GM18861 (cell line): Measurements from ENCODE around the gene PTPRN.

Experiments used
- ATAC-seq: cut with Tn5 transposase; IDR thresholded peaks from one replicate; pipeline ENCODE4 v1.9.1; 2021; ENCODE audit not compliant: unreplicated experiment

Gene PTPRN

DNA sequence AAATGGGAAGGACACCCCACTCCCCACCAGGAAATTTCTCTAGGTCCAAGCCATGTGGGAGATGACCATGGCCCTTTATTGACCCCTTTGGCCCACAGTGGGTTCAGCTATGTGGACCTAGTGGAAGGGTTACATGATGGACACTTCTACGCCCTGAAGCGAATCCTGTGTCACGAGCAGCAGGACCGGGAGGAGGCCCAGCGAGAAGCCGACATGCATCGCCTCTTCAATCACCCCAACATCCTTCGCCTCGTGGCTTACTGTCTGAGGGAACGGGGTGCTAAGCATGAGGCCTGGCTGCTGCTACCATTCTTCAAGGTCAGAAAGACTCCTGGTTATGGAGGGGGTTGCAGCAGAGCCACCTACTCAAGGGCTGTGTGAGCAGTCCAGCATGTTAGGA lies 62.6 kb downstream of the PTPRN start:
- ATAC-seq = no peak

DNA sequence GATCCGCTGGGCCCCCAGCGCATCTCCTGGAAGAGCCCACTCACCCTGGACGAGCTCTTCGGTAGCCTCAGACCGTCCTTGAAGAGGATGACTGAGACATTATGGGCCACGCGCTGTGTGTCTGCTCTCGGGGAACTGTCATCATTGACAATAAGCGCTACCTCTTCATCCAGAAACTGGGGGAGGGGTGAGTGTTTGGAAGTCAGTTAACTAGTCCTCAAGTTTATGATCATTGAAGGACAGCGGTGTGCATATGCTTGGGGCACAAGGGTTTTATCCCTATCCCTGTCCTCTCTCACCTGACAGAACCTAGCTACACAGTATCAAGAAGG lies 63.3 kb downstream of the PTPRN start:
- no peak for ATAC-seq

DNA sequence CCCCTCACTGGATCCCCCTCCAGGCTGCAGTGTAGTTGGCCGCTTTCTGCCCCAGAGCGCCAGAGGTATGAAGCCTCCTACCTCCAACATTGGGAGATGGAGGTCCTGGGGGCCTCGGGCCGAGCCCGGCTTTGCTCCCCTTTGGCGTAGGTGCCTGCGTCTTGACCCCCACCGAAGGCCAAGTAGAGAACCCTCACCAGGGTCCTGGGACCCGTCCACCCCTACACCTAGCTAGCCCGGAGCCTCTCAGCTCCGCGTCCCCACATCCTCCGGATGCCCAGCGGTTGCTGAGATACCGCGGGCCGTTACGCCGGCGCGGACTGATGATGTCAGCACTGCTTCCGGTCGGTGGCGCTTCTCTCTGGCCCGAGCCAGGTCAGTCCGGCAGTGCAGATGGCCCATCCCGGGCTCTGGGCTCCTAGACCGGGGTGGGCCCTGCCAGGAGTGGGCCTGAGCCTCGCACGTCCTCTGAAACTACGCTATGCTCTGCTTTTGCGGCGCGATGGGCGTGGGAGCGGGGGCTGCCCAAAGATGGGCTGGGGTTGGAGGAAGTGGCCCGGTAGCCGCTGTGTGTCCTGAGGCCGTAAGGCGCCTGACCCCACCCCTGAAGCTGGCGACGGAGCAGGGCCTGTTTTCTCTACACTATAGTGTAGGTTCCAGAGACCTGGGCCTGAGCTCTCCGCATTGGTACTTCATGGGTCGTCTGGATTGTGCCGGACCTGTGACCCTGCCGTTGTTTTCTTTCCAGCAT lies 63.9 kb downstream of the PTPRN start, which contains the start of the genes GLB1L and STK16:
Gene GLB1L, minus strand, starts transcription at position 297 of the 751 bp plus-strand sequence. CDS start 1,871 bp downstream, outside the sequence.
Gene STK16, plus strand, starts transcription at position 332 of the 751 bp plus-strand sequence. CDS start 521 bp downstream, outside the sequence.
- peak; percentile 52 for ATAC-seq

DNA sequence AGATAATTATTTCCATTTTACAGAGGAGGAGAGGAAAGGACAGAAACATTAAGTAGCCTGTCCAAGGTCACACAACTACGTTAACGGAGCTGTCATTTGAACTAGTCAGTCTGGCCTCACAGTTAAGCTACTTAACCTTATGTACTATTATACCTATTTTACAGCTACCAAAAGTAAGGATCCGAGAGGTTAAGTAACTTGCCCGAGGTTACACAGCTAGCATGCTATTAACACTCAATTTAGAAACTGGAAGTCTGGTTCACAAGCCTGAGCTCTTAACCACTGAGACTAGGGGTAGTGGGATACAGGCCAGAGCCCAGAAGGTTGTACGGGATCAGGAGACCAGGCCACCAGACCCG lies 64.4 kb downstream of the PTPRN start:
- ATAC-seq = no peak

DNA sequence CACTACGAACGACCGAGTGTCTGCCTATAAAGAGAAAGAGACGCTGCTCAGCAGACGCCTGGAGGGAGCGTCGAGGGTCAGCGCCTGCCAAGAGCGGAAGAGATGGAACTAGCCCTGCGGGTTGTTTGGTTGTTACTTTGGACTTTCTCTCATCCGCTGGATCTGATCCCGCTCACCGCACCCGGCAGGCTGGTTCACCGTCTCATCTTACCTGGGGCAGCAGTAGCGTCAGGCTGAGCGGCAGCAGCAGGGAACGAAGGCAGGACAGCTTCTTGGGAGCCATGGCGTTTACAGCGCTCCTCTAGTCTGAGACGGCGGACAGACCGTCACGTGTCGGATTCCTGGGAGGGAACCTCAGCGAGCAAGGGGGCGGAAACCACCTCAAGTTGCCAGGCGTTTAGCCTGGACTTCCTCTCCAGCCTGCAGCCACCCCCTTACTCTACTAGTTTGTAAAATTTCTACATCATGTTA lies 65.9 kb downstream of the PTPRN start:
- ATAC-seq = no peak
